DMS114 treated with DMSO at 0.1 percent for 48 hours (cell line): ENCODE measurements around the gene SERPIND1.
"Not testable (repeated sequence)": the region's sequence is repeated elsewhere in the genome, so short reads cannot be mapped to it uniquely, and the experiment has no call there.

ENCODE experiments used
- DNase-seq: peaks from one replicate; lab custom pipeline; 2025; ENCODE audit not compliant: unreplicated experiment; lab: John Stamatoyannopoulos, UW

SERPIND1 gene, protein sequence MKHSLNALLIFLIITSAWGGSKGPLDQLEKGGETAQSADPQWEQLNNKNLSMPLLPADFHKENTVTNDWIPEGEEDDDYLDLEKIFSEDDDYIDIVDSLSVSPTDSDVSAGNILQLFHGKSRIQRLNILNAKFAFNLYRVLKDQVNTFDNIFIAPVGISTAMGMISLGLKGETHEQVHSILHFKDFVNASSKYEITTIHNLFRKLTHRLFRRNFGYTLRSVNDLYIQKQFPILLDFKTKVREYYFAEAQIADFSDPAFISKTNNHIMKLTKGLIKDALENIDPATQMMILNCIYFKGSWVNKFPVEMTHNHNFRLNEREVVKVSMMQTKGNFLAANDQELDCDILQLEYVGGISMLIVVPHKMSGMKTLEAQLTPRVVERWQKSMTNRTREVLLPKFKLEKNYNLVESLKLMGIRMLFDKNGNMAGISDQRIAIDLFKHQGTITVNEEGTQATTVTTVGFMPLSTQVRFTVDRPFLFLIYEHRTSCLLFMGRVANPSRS

DNA sequence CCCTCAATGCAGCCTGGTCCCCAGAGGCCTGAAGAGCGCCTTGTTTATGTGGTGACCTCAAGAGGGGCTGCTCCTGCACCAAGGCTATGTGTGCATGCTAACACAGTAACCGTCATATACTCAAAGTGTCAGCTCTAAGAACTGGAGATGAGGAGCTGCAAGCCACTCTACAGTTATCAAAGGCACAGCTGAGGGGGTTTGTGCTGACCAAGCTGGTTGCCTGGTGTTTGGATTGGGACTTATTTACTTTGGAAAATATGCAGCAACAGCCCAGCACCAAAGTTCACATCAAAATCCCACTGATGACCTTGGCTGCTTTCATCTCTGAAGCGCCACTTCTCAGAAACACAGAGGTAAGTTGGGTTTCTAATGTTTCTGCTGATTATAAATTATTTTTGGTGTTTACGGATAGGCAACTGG is at the start of gene SERPIND1:
Gene SERPIND1 (plus strand): TSS at position 321 of the 420 bp plus-strand sequence. CDS start 5,200 bp downstream, outside the sequence.
- DNase-seq, result no peak

GRCh38 chr22:20724676-20725454 is 49.0 kb upstream of the SERPIND1 start:
- no peak for DNase-seq

DNA sequence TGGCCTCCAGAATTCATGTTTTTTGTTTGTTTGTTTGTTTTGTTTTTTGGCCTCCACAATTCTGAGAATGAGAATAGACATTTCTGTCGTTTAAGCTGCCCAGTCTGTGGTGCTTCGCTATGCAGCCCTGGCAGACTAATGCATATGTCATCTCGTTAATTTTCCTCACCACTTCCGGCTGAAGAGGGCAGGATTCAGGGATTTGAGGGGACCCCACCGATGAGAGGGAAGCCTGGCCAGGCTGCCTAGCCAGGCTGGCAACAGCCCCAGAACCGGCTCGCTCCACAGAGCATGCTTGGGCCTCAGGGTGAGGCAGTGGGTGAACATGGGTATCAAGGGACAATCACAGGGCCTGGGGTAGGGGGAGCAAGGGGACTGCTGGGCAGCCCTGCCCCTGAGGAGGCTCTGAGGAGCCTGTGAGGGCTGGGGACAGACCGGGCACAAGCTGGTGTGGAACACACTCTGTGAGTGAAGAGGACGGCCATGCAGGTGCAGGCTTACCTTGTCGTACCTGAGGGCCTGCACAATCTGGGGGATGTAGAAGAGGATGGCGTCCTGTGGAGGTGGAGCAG is 47.8 kb upstream of the SERPIND1 start:
- DNase-seq, result no peak

DNA sequence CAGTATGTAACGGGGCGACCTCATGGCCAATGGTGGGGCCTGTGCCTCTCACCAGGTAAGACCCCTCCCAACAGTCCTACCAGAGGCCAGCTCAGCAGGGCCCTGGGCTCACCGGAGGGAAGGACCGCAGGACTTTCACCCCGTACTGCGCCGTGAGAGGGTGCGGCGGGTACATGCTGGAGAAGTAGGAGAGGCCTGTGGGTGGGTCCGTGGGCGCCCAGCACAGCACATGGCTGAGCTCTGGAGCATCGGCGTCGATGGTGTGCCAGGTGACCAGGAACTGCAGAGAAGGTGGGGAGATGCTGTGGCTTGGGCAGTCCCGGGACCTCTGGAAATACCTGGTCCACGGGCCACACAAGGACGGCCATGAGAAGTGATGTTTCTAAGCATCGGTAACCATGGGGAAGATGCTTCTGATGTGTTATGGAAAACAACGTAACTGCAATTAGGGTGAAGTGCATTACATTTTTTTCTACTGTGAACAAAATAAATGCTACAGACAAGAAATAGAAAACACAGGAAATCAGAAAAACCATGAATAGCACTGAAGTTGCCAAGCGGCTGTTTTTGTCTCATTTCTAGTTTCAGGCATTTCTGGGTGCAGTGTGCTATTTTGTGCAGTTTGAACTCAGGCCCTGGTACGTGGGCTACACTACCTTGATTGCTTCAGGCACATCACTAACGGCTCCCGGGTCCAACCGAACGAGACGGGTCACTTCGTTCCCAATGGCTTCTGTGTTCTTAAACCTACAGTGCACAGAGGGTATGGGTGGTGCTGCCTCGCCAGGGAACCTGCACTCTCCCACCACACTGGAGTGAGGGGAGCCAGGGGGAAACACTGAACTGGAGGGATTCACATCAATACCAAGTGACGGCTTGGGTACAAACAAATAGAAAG is 46.5 kb upstream of the SERPIND1 start:
- no peak for DNase-seq

- no peak for DNase-seq
Observed at GRCh38 chr22:20728523-20729190, 45.3 kb upstream of the SERPIND1 start.

GRCh38 chr22:20729194-20729593 is 44.7 kb upstream of the SERPIND1 start:
- no peak for DNase-seq

- DNase-seq, result not testable (repeated sequence)
Observed at GRCh38 chr22:20732431-20732830, 41.5 kb upstream of the SERPIND1 start.

- not testable (repeated sequence) for DNase-seq
Observed at GRCh38 chr22:20735356-20736162, 38.4 kb upstream of the SERPIND1 start.

DNA sequence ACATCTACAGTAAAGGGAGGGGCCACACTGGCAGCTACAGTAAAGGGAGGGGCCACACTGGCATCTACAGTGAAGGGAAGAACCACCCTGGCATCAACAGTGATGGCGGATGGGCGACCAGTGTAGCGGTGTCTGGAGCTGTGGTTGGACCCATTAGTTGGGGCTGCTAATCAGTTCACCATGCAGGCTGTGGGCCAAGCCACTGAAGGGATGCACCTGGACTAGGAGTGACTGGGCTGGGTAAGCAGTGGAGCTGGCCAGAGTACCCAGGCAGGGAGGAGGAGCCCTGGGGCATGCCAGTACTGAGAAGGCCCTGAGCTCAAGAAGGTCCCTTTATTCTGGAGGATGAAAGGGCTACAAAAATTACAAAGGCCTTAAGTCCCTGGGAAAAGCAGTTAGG is 37.0 kb upstream of the SERPIND1 start:
- DNase-seq, result not testable (repeated sequence)

GRCh38 chr22:20738394-20739089 is 35.4 kb upstream of the SERPIND1 start:
- DNase-seq, result no peak

GRCh38 chr22:20740222-20740951 is 33.5 kb upstream of the SERPIND1 start:
- no peak for DNase-seq

GRCh38 chr22:20741008-20741633 is 32.8 kb upstream of the SERPIND1 start:
- no peak for DNase-seq

DNA sequence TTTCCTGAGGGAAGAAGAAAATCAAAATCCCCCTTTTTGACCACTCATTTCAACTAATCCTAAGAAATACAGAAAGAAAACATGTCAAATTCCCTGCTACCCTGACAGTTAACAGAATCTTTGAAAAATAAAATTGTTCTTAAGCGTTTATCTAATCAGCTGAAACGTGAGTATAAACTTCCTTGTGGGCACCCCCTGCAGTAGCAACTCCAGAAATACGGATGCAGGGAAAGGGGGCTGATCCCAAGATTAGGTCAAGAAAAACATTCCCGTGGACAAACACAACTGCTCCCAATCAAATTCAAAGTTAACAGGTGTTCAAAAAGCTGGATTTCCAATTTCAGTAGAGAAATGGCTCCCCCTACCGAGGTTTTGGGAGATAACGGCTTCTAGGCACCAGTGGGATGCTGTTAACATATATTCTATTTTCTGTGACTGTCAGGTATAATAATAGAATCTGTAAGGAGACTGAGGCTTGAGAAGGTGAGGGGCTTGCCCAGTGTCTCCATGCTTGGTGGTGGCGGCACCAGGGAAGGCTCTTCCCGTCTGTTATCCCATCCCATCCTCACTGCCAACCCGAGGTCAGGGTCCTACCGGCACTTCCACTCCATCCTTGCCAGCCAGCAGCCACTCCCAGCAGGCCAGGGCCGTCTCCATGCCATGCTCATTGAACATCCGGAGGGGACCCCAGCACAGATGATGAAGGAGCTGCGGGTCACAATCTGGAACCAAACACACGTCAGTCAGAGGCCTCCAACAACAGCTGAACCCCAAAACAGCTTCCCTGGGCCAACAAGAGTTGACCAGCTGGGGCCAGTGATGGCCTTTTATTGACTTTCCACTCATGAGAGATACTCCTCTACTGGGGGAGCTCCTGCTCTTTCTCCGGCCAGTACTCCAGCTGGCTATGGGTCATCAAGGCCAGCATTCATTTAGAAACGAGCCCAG is 32.0 kb upstream of the SERPIND1 start:
- DNase-seq, result peak; percentile 9

- no peak for DNase-seq
Observed at GRCh38 chr22:20742764-20743163, 31.1 kb upstream of the SERPIND1 start.

GRCh38 chr22:20744456-20744855 is 29.5 kb upstream of the SERPIND1 start:
- DNase-seq, result no peak

GRCh38 chr22:20745119-20745518 is 28.8 kb upstream of the SERPIND1 start:
- DNase-seq, result no peak
